ENCODE measurements around the gene ASB18. TPM values are rescaled to one million over a fixed set of nuclear protein-coding genes. Genes with fewer than 3 reads are reported as not detected.

The ASB18 gene
- total and polyA plus RNA-seq, 10 of the 15 experiments (the other 5 are each of a cell fraction or from before 2014, with no cell fraction given) = not detected

DNA sequence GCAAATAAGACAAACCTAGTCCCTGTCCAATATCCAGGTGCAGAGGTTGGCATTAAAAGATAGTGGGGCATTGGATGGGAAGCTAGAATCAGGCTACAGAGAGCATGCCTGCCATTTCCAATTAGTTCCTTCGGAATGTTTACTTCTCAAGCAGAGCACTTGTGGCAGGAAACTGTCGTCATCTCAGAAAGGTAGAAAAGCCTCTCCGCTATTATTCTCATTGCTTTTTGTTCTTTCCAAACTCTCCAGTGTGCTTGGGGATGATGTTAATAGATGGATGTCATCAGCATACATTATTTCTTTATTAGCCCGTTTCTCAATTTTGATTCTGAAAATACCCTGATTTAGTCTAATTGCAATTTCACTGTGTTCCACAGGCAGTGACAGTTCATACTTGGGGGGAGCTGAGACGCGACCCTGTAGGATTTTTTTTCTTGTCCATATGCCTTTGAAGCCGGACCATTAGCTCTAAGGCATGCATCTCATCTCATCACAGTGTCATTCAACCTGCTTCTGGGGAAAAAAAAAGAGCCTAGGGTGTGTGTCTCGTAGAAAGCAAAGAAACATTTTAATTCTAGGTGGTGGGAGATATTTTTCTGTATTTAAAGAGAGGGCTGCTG is 7.7 kb downstream of the ASB18 start (continued):
- TF ChIP-seq, protein P1, sequence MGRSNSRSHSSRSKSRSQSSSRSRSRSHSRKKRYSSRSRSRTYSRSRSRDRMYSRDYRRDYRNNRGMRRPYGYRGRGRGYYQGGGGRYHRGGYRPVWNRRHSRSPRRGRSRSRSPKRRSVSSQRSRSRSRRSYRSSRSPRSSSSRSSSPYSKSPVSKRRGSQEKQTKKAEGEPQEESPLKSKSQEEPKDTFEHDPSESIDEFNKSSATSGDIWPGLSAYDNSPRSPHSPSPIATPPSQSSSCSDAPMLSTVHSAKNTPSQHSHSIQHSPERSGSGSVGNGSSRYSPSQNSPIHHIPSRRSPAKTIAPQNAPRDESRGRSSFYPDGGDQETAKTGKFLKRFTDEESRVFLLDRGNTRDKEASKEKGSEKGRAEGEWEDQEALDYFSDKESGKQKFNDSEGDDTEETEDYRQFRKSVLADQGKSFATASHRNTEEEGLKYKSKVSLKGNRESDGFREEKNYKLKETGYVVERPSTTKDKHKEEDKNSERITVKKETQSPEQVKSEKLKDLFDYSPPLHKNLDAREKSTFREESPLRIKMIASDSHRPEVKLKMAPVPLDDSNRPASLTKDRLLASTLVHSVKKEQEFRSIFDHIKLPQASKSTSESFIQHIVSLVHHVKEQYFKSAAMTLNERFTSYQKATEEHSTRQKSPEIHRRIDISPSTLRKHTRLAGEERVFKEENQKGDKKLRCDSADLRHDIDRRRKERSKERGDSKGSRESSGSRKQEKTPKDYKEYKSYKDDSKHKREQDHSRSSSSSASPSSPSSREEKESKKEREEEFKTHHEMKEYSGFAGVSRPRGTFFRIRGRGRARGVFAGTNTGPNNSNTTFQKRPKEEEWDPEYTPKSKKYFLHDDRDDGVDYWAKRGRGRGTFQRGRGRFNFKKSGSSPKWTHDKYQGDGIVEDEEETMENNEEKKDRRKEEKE (IDR thresholded peaks at IDR 0.05) = no peak
- TF ChIP-seq, protein P2, sequence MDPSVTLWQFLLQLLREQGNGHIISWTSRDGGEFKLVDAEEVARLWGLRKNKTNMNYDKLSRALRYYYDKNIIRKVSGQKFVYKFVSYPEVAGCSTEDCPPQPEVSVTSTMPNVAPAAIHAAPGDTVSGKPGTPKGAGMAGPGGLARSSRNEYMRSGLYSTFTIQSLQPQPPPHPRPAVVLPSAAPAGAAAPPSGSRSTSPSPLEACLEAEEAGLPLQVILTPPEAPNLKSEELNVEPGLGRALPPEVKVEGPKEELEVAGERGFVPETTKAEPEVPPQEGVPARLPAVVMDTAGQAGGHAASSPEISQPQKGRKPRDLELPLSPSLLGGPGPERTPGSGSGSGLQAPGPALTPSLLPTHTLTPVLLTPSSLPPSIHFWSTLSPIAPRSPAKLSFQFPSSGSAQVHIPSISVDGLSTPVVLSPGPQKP (IDR thresholded peaks at IDR 0.05; ENCODE audit: low read depth, low read length) = no peak

DNA sequence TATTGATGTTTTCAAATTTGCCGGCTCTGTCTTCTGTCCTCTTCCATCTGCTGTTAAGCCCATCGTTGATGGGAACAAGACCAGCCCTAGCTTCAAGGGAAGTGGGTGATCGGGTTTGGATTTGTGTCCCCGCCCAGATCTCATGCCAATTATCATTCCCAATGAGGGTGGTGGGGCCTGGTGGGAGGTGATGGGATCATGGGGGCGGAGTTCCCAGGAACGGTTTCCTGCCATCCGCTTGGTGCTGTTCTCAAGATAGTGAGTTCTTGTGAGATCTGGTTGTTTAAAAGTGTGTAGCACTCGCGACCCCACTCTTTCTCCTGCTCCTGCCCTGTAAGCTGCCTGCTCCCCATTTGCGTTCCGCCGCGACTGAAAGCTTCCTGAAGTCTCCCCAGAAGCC is 9.5 kb downstream of the ASB18 start:
- BruUV-seq (replicated peaks) = no TSS peak
- no peak overlapping the region for H3K9ac ChIP-seq (ENCODE audit: control insufficient read depth, insufficient read depth, low read length)
- FAIRE-seq = no peak
- no peak overlapping the region for H3K27ac ChIP-seq (ENCODE audit: control insufficient read depth, insufficient read depth)
- H3K79me2 ChIP-seq (ENCODE audit: control insufficient read depth, insufficient read depth, low read length) = no peaks in the 10 kb centered on the region
- no peak for DNase-seq (ENCODE audit: low read depth, low spot score)
- no peak overlapping the region for H2AFZ ChIP-seq (ENCODE audit: control insufficient read depth, low read depth, low read length)
- no peak overlapping the region for H3K4me3 ChIP-seq
- no peak overlapping the region for H3K4me2 ChIP-seq (ENCODE audit: control insufficient read depth, insufficient read depth)
- no peaks in the 10 kb centered on the region for H3K4me1 ChIP-seq (ENCODE audit: control insufficient read depth, insufficient read depth, low read length)
- H3K36me3 ChIP-seq (ENCODE audit: control insufficient read depth in 2 of 2, insufficient read depth in 2 of 2, low read length in 1 of 2) = no peaks in the 10 kb centered on the region
- no peaks in the 10 kb centered on the region; the same call in 2 of the 3 replicates for H3K9me3 ChIP-seq (replicated peaks; ENCODE audit: control insufficient read depth, insufficient read depth, low read length)
- no peaks in the 10 kb centered on the region for H4K20me1 ChIP-seq (ENCODE audit: control insufficient read depth, insufficient read depth)
- 62% methylated on average over 13 of the region's 13 CpGs for WGBS (ENCODE audit: insufficient coverage, insufficient replicate concordance, low lambda C conversion rate, missing lambda C conversion rate)
- SMC1A ChIA-PET (ENCODE audit: uncharacterized antibody, unreplicated experiment) = no interaction called here
- TF ChIP-seq TBL1XR1 (IDR thresholded peaks at IDR 0.05; ENCODE audit: low read depth, low read length) = no peak
- no peak for TF ChIP-seq PAX8 (IDR thresholded peaks at IDR 0.05)
- TF ChIP-seq JUND (IDR thresholded peaks at IDR 0.05; ENCODE audit: low read depth, low read length) = no peak
- no peak for TF ChIP-seq SUZ12 (IDR thresholded peaks at IDR 0.05; ENCODE audit: unreplicated experiment)
- TF ChIP-seq LARP7 (IDR thresholded peaks at IDR 0.05) = no peak
- no peak for TF ChIP-seq FOXK2 (IDR thresholded peaks at IDR 0.05)
- no peak for TF ChIP-seq EGR1 (IDR thresholded peaks at IDR 0.05; ENCODE audit: borderline replicate concordance in 1 of 2, low read depth in 2 of 2, low read length in 2 of 2)
- no peak for TF ChIP-seq ZNF24 (IDR thresholded peaks at IDR 0.05)
- TF ChIP-seq IRF4 (IDR thresholded peaks at IDR 0.05; ENCODE audit: low read depth, low read length) = no peak
- no peak for TF ChIP-seq RAD51 (IDR thresholded peaks at IDR 0.05)
- H3K27me3 ChIP-seq (replicated peaks in 1 of 2; ENCODE audit: control insufficient read depth in 2 of 2, insufficient read depth in 2 of 2, low read length in 1 of 2) = no peaks in the 10 kb centered on the region
- ATAC-seq = no peak
- RAD21 ChIA-PET (ENCODE audit: unreplicated experiment) = no interaction called here
- CTCF ChIA-PET = no interaction called here
- in situ Hi-C loops (cut with MboI) (no loop called here), intact Hi-C loops (cut with micrococcal nuclease; ENCODE audit: unreplicated experiment) (no loop called here)
- POLR2A ChIA-PET = no interaction called here

Measured in GM12878 (cell line).